NCI-H2029 treated with DMSO at 0.1 percent for 48 hours (cell line): Measurements from ENCODE around the gene KRTAP5-5.
A peak's percentile ranks its signal among the peaks of the same experiment; 100 is the strongest.
"Not testable (repeated sequence)": the region's sequence is repeated elsewhere in the genome, so short reads cannot be mapped to it uniquely, and the experiment has no call there.

ENCODE experiments used
- DNase-seq: peaks from one replicate; lab custom pipeline; 2025; lab: John Stamatoyannopoulos, UW

Gene KRTAP5-5

GRCh38 chr11:1607156-1607845, 22.3 kb upstream of the KRTAP5-5 start:
- not testable (repeated sequence) for DNase-seq

GRCh38 chr11:1607901-1608300, 21.7 kb upstream of the KRTAP5-5 start:
- not testable (repeated sequence) for DNase-seq

- no peak for DNase-seq
These were observed 21.2 kb upstream of the KRTAP5-5 start, which contains the start of gene KRTAP5-3 for GRCh38 chr11:1608363-1608762. TSS of gene KRTAP5-3 (minus strand) at chr11:1608463. CDS start at chr11:1608385, 78 bp downstream.

GRCh38 chr11:1618231-1618630, 11.3 kb upstream of the KRTAP5-5 start:
- no peak for DNase-seq

- DNase-seq: no peak
These were observed 10.1 kb upstream of the KRTAP5-5 start for GRCh38 chr11:1619449-1619848.

- no peak for DNase-seq
These were observed 7.5 kb upstream of the KRTAP5-5 start, which contains the start of gene KRTAP5-4 for GRCh38 chr11:1622086-1622485. TSS of gene KRTAP5-4 (minus strand) at chr11:1622138. CDS start at chr11:1622093, 45 bp downstream.

GRCh38 chr11:1623716-1624115, 5.9 kb upstream of the KRTAP5-5 start:
- DNase-seq: no peak

GRCh38 chr11:1624621-1625020, 5.0 kb upstream of the KRTAP5-5 start:
- DNase-seq: no peak

GRCh38 chr11:1625541-1625940, 4.0 kb upstream of the KRTAP5-5 start:
- DNase-seq: no peak

- no peak for DNase-seq
These were observed 859 bp upstream of the KRTAP5-5 start for GRCh38 chr11:1628506-1629325.

GRCh38 chr11:1630271-1630670, 696 bp downstream of the KRTAP5-5 start:
- no peak for DNase-seq

GRCh38 chr11:1631066-1631568, 1.5 kb downstream of the KRTAP5-5 start:
- no peak for DNase-seq

GRCh38 chr11:1632053-1632714, 2.6 kb downstream of the KRTAP5-5 start:
- DNase-seq: no peak

GRCh38 chr11:1633864-1634263, 4.3 kb downstream of the KRTAP5-5 start:
- DNase-seq: no peak

- no peak for DNase-seq
These were observed 6.8 kb downstream of the KRTAP5-5 start for GRCh38 chr11:1636291-1636950.

GRCh38 chr11:1637628-1638027, 8.1 kb downstream of the KRTAP5-5 start:
- no peak for DNase-seq

- DNase-seq: no peak
These were observed 8.8 kb downstream of the KRTAP5-5 start for GRCh38 chr11:1638344-1638743.

GRCh38 chr11:1639102-1639620, 9.6 kb downstream of the KRTAP5-5 start:
- peak; percentile 67 for DNase-seq

- DNase-seq: no peak
These were observed 10.1 kb downstream of the KRTAP5-5 start for GRCh38 chr11:1639666-1640065.

GRCh38 chr11:1640076-1640946, 10.7 kb downstream of the KRTAP5-5 start:
- peak; percentile 50 for DNase-seq

- no peak for DNase-seq
These were observed 11.5 kb downstream of the KRTAP5-5 start for GRCh38 chr11:1641096-1641495.
